Keratinocyte (primary cell): ENCODE results near the gene CBL.

ENCODE experiments used
- CTCF ChIP-seq, 3 experiments: IDR thresholded peaks in 1 of 3; conservative IDR thresholded peaks in 1 of 3; optimal IDR thresholded peaks in 1 of 3; 2 replicates in 2 of 3; 3 replicates in 1 of 3; pipeline versions ENCODE3 to v1.5.1; 2011; ENCODE audit warnings: low read length in 3 of 3, mild to moderate bottlenecking in 3 of 3, moderate library complexity in 2 of 3, control low read depth in 1 of 3, inconsistent platforms in 1 of 3; ENCODE audit not compliant: insufficient read depth in 2 of 3; ENCODE audit errors: extremely low read depth in 1 of 3
- EZH2 ChIP-seq: IDR thresholded peaks from one replicate; pipeline ENCODE4 v1.6.1; 2012; ENCODE audit warnings: inconsistent platforms, mild to moderate bottlenecking, low read length, moderate library complexity

DNA sequence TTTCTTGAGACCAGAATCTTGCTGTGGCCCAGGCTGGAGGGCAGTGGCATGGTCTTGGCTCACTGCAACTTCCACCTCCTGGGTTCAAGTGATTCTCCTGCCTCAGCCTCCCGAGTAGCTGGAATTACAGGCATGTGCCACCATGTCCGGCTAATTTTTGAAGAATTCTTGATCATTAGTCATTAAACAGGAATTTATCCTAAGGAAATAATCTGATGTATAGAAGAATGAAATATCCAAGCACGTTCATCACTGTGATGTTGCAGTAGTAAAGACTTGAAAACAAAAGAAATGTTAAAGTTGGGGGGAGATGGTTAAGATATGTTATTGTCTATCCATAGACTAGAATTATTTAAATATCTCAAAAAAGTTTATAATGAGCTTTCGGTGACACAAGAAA lies 23.6 kb downstream of the CBL start:
- TF ChIP-seq CTCF (optimal IDR thresholded peaks at IDR 0.05 in 1 of 3, IDR thresholded peaks at IDR 0.05 in 1 of 3, conservative IDR thresholded peaks at IDR 0.05 in 1 of 3; ENCODE audit: extremely low read depth in 1 of 3, insufficient read depth in 2 of 3, low read length in 3 of 3) (no peak), EZH2 (no peak)
